Neural cell (in vitro differentiated cells): ENCODE results near the gene ZNF714. TPM values are rescaled to one million over a fixed set of nuclear protein-coding genes. Genes with fewer than 3 reads are reported as not detected.

Experiments used
- H2AFZ ChIP-seq: fragments of 200-600, 300-800 bp; sonication (generic), shearing (Covaris generic); 2 replicates; pipeline ENCODE4 v1.6.0; 2014; ENCODE audit warnings: low read depth, mild to moderate bottlenecking, antibody characterized with exemption, low read length, moderate library complexity
- H3F3A ChIP-seq: fragments of 200-600 bp; shearing (Covaris generic); 2 replicates; pipeline ENCODE4 v1.6.1; 2016; ENCODE audit warnings: mild to moderate bottlenecking, moderate library complexity, mixed read lengths, antibody characterized with exemption, low read length; ENCODE audit not compliant: insufficient read depth, poor library complexity, severe bottlenecking
- H3K27ac ChIP-seq: fragments of 200-600, 300-800 bp; sonication (generic), shearing (Covaris generic); 2 replicates; pipeline ENCODE4 v1.5.1; 2014; ENCODE audit warnings: mild to moderate bottlenecking, low read length, moderate library complexity
- H3K27me3 ChIP-seq: fragments of 300-800, 200-600 bp; sonication (generic), shearing (Covaris generic); 2 replicates; pipeline ENCODE4 v1.6.0; 2014; ENCODE audit warnings: mild to moderate bottlenecking, low read depth, low read length, moderate library complexity; ENCODE audit not compliant: insufficient read depth
- H3K36me3 ChIP-seq: fragments of 300-800, 200-600 bp; sonication (generic), shearing (Covaris generic); 2 replicates; pipeline ENCODE4 v1.5.1; 2014; ENCODE audit warnings: mild to moderate bottlenecking, antibody characterized with exemption, low read length, moderate library complexity; ENCODE audit not compliant: insufficient read depth
- H3K4me2 ChIP-seq: fragments of 300-800, 200-600 bp; sonication (generic), shearing (Covaris generic); 2 replicates; pipeline ENCODE4 v1.6.0; 2014; ENCODE audit warnings: mild to moderate bottlenecking, low read length
- H3K4me3 ChIP-seq: fragments of 300-800, 200-600 bp; sonication (generic), shearing (Covaris generic); 2 replicates; pipeline ENCODE4 v1.5.1; 2014; ENCODE audit warnings: mild to moderate bottlenecking, low read length, moderate library complexity
- H3K79me2 ChIP-seq: fragments of 200-600 bp; shearing (Covaris generic); replicated peaks from 2 replicates; pipeline ENCODE4 v1.6.0; 2014; ENCODE audit warnings: mild to moderate bottlenecking, low read length, moderate library complexity; ENCODE audit not compliant: insufficient read depth
- H3K9ac ChIP-seq: fragments of 300-800, 200-600 bp; sonication (generic), shearing (Covaris generic); 2 replicates; pipeline ENCODE4 v1.6.1; 2016; ENCODE audit warnings: mild to moderate bottlenecking, low read length, mixed read lengths
- H3K9me2 ChIP-seq: fragments of 200-600 bp; shearing (Covaris generic); 2 replicates; pipeline ENCODE4 v1.6.1; 2016; ENCODE audit warnings: mild to moderate bottlenecking, low read length, mixed read lengths; ENCODE audit not compliant: insufficient read depth
- H3K9me3 ChIP-seq: fragments of 200-600, 300-800 bp; sonication (generic), shearing (Covaris generic); 2 replicates; pipeline ENCODE4 v1.6.1; 2016; ENCODE audit warnings: mild to moderate bottlenecking, mixed run types, low read length, moderate library complexity, mixed read lengths
- H4K20me1 ChIP-seq: fragments of 200-600 bp; shearing (Covaris generic); 2 replicates; pipeline ENCODE4 v1.6.1; 2016; ENCODE audit warnings: mild to moderate bottlenecking, mixed run types; ENCODE audit not compliant: insufficient read depth
- CTCF ChIP-seq: fragments of 450-650 bp; IDR thresholded peaks from 2 replicates; pipeline ENCODE4 v1.5.1; 2014; ENCODE audit warnings: antibody characterized with exemption, mild to moderate bottlenecking, moderate library complexity; ENCODE audit not compliant: poor library complexity, severe bottlenecking
- EP300 ChIP-seq: fragments of 450-650 bp; conservative IDR thresholded peaks from 2 replicates; pipeline ENCODE4 v1.6.1; 2014; ENCODE audit warnings: antibody characterized with exemption, mild to moderate bottlenecking, moderate library complexity; ENCODE audit not compliant: poor library complexity, severe bottlenecking
- EZH2 ChIP-seq: fragments of 200-600, 300-800 bp; shearing (Covaris generic), sonication (generic); IDR thresholded peaks from 2 replicates; pipeline ENCODE4 v1.6.1; 2014; ENCODE audit warnings: antibody characterized with exemption, low read length, borderline replicate concordance, mild to moderate bottlenecking; ENCODE audit not compliant: insufficient read depth, poor library complexity, severe bottlenecking
- MXI1 ChIP-seq: fragments of 450-650 bp; conservative IDR thresholded peaks from 2 replicates; pipeline ENCODE4 v1.6.1; 2014; ENCODE audit warnings: antibody characterized with exemption, mild to moderate bottlenecking; ENCODE audit not compliant: poor library complexity, severe bottlenecking
- POLR2AphosphoS5 ChIP-seq: IDR thresholded peaks from 2 replicates; pipeline ENCODE4 v1.6.1; 2012
- RAD21 ChIP-seq: fragments of 450-650 bp; conservative IDR thresholded peaks from 2 replicates; pipeline ENCODE4 v1.6.1; 2014; ENCODE audit warnings: antibody characterized with exemption, mild to moderate bottlenecking, moderate library complexity
- REST ChIP-seq: IDR thresholded peaks from 2 replicates; pipeline ENCODE4 v1.6.1; 2012; ENCODE audit warnings: borderline replicate concordance
- SMC3 ChIP-seq: fragments of 450-650 bp; conservative IDR thresholded peaks from 2 replicates; pipeline ENCODE4 v1.6.1; 2014; ENCODE audit warnings: antibody characterized with exemption, mild to moderate bottlenecking, moderate library complexity; ENCODE audit not compliant: poor library complexity
- TAF1 ChIP-seq: IDR thresholded peaks from 2 replicates; pipeline ENCODE4 v1.6.1; 2012; ENCODE audit warnings: low read depth
- polyA plus RNA-seq: library from polyadenylated mRNA; depleted of rRNA; stranded (reverse); fragments of >200 nt; gene quantifications from 2 replicates; pipeline ENCODE4 v1.2.3, GENCODE V29; 2014

ZNF714 gene
- polyA plus RNA-seq, 1 donor from 2014 or later: 68.8 TPM

- H2AFZ ChIP-seq: no peak overlapping the region
- H3K9me2 ChIP-seq: no peaks in the 10 kb centered on the region
- no peak for TF ChIP-seq SMC3
- no peak for TF ChIP-seq POLR2AphosphoS5
- TF ChIP-seq EZH2: no peak
- no peak for TF ChIP-seq TAF1
- no peak for TF ChIP-seq EP300
- TF ChIP-seq CTCF: no peak
- TF ChIP-seq RAD21: no peak
- no peak for TF ChIP-seq MXI1
- no peak for TF ChIP-seq REST
- H3F3A ChIP-seq: no peaks in the 10 kb centered on the region
- H3K4me3 ChIP-seq: no peak overlapping the region
- no peak overlapping the region for H3K4me2 ChIP-seq
- no peak overlapping the region for H3K27ac ChIP-seq
- H4K20me1 ChIP-seq: no peaks in the 10 kb centered on the region
- H3K79me2 ChIP-seq: no peaks in the 10 kb centered on the region
- no peak overlapping the region for H3K9ac ChIP-seq
- no peaks in the 10 kb centered on the region for H3K27me3 ChIP-seq
- H3K9me3 ChIP-seq: no peaks in the 10 kb centered on the region
- no peaks in the 10 kb centered on the region for H3K36me3 ChIP-seq
These were observed 44.1 kb downstream of the ZNF714 start for GRCh38 chr19:21126078-21126477.

- Histone ChIP-seq H3K4me2 (no peak overlapping the region), H3F3A (no peaks in the 10 kb centered on the region), H3K9ac (no peak overlapping the region), H3K27ac (no peak overlapping the region), H3K27me3 (no peaks in the 10 kb centered on the region), H3K36me3 (no peaks in the 10 kb centered on the region), H3K9me3 (no peaks in the 10 kb centered on the region), H3K4me3 (no peak overlapping the region), H3K9me2 (no peaks in the 10 kb centered on the region), H3K79me2 (no peaks in the 10 kb centered on the region), H2AFZ (no peak overlapping the region), H4K20me1 (no peaks in the 10 kb centered on the region)
- TF ChIP-seq REST (no peak), TAF1 (no peak), EZH2 (no peak), EP300 (no peak), RAD21 (no peak), SMC3 (no peak), CTCF (no peak), MXI1 (no peak), POLR2AphosphoS5 (no peak)
These were observed 45.0 kb downstream of the ZNF714 start for GRCh38 chr19:21127001-21127400.
